ENCODE data around the gene CDC42BPG. TPM values are rescaled to one million over a fixed set of nuclear protein-coding genes. Genes with fewer than 3 reads are reported as not detected.

The CDC42BPG gene
- total RNA-seq, 1 experiment from 2014 or later: 24.9 TPM

DNA sequence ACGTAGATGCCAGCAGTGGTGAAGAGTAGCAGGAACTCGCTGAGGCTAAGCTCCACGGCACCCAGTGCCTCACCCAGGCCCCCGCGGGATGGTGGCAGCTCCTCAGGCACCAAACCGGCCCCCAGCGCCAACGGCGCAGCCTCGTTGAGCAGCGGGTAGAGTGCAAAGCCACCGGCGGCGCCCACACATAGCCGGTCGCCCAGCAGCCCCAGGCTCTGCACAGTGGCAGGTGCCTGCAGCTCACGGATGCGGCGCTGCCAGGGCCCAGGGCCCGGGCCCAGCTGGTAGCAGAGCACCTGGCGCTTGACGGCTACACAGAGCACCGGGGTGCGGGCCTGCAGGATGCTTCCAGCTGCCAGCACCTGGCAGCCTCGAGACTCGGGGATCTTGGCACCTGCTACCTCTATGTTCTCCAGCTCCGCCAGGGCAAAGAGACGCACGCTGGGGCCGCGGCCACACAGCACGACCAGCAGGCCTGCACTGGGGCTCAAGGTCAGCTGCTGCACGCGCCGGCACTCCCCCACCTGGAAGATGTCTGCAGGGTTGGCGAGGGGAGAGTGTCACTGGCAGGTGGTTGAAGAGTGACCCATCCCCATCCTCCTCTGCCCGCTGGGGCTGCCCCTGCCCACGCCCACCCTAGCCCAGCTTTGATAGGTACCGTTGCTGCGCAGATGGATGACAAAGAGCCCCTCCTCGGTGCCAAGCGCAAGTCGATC is 14.8 kb downstream of the CDC42BPG start:
- no CpG with 5 or more reads among the region's 43 CpGs for WGBS (ENCODE audit: extremely low coverage, insufficient read length, low lambda C conversion rate)
- no peaks in the 10 kb centered on the region for H3K9me3 Mint-ChIP-seq

More for the DNA sequence above, 14.8 kb downstream of the CDC42BPG start:
- H4K91ac ChIP-seq (ENCODE audit: insufficient read length, low read depth, low read length): no peak overlapping the region
- H2BK12ac ChIP-seq (ENCODE audit: insufficient read length, low read depth, low read length): no peak overlapping the region
- no peak overlapping the region for H2BK120ac ChIP-seq (ENCODE audit: low read depth, low read length, poor library complexity, severe bottlenecking)
- Mint-ChIP-seq H3K4me3 (no peak overlapping the region), H3K27me3 (ENCODE audit: low read depth) (no peaks in the 10 kb centered on the region), H3K36me3 (ENCODE audit: insufficient read depth in 1 of 3, low read depth in 3 of 3) (peaks cover 0 to 57% (median 28%) of the 10 kb centered on the region in 3 experiments; a peak in 5 of 7 replicates), H3K4me1 (no peaks in the 10 kb centered on the region), H3K27ac (no peak overlapping the region)
- no peak overlapping the region for H3K4ac ChIP-seq (ENCODE audit: low read depth, low read length)
- H3K23ac ChIP-seq (ENCODE audit: insufficient read length, low read depth, low read length): no peak overlapping the region
- no peaks in the 10 kb centered on the region for H3K4me1 ChIP-seq (ENCODE audit: insufficient read depth, low read length)
- no peaks in the 10 kb centered on the region for H3K23me2 ChIP-seq (ENCODE audit: insufficient read length, low read depth, low read length, poor library complexity, severe bottlenecking)
- H3K9ac ChIP-seq (ENCODE audit: extremely low read depth, insufficient read length, low read length): no peak overlapping the region
- H3T11ph ChIP-seq (ENCODE audit: low read length): no peak overlapping the region
- H2BK20ac ChIP-seq (ENCODE audit: low read depth, low read length, poor library complexity, severe bottlenecking): no peak overlapping the region
- TF ChIP-seq, protein P1, sequence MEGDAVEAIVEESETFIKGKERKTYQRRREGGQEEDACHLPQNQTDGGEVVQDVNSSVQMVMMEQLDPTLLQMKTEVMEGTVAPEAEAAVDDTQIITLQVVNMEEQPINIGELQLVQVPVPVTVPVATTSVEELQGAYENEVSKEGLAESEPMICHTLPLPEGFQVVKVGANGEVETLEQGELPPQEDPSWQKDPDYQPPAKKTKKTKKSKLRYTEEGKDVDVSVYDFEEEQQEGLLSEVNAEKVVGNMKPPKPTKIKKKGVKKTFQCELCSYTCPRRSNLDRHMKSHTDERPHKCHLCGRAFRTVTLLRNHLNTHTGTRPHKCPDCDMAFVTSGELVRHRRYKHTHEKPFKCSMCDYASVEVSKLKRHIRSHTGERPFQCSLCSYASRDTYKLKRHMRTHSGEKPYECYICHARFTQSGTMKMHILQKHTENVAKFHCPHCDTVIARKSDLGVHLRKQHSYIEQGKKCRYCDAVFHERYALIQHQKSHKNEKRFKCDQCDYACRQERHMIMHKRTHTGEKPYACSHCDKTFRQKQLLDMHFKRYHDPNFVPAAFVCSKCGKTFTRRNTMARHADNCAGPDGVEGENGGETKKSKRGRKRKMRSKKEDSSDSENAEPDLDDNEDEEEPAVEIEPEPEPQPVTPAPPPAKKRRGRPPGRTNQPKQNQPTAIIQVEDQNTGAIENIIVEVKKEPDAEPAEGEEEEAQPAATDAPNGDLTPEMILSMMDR (conservative IDR thresholded peaks at IDR 0.05): no peak
- H3K27me3 ChIP-seq (ENCODE audit: insufficient read depth, low read length): no peaks in the 10 kb centered on the region
- no peak overlapping the region for H3K14ac ChIP-seq (ENCODE audit: insufficient read depth, low read length)
- no peak overlapping the region for H2AK5ac ChIP-seq (ENCODE audit: insufficient read length, low read length)
- no peak overlapping the region for H3K27ac ChIP-seq (ENCODE audit: insufficient read length, low read depth, low read length)
- no peak overlapping the region for H4K5ac ChIP-seq (ENCODE audit: insufficient read length, low read depth, low read length)
- H3K79me1 ChIP-seq (ENCODE audit: insufficient read depth, low read depth, low read length, poor library complexity, severe bottlenecking): no peaks in the 10 kb centered on the region
- H2BK5ac ChIP-seq (ENCODE audit: insufficient read length, low read length): no peak overlapping the region
- no peak overlapping the region for H3K4me2 ChIP-seq (ENCODE audit: insufficient read depth, insufficient read length, low read length)
- no peaks in the 10 kb centered on the region for H4K20me1 ChIP-seq (ENCODE audit: control insufficient read depth, insufficient read depth, insufficient read length)
- DNase-seq: no peak
- H4K8ac ChIP-seq (replicated peaks; ENCODE audit: insufficient read length, low read depth, low read length): no peak overlapping the region
- no peaks in the 10 kb centered on the region for H3K79me2 ChIP-seq (ENCODE audit: insufficient read depth, low read length)
- H3K56ac ChIP-seq (ENCODE audit: insufficient read length, low read depth, low read length): no peak overlapping the region
- no peak overlapping the region for H2BK15ac ChIP-seq (ENCODE audit: low read depth, low read length)
- no peaks in the 10 kb centered on the region for H3K9me3 ChIP-seq (ENCODE audit: control insufficient read depth, low read depth, low read length)
- H3K18ac ChIP-seq (ENCODE audit: insufficient read length, low read depth, low read length): no peak overlapping the region
- no peak overlapping the region for H2AFZ ChIP-seq (ENCODE audit: low read length)
